Measurements from ENCODE around the gene OLIG1.

The OLIG1 gene

DNA sequence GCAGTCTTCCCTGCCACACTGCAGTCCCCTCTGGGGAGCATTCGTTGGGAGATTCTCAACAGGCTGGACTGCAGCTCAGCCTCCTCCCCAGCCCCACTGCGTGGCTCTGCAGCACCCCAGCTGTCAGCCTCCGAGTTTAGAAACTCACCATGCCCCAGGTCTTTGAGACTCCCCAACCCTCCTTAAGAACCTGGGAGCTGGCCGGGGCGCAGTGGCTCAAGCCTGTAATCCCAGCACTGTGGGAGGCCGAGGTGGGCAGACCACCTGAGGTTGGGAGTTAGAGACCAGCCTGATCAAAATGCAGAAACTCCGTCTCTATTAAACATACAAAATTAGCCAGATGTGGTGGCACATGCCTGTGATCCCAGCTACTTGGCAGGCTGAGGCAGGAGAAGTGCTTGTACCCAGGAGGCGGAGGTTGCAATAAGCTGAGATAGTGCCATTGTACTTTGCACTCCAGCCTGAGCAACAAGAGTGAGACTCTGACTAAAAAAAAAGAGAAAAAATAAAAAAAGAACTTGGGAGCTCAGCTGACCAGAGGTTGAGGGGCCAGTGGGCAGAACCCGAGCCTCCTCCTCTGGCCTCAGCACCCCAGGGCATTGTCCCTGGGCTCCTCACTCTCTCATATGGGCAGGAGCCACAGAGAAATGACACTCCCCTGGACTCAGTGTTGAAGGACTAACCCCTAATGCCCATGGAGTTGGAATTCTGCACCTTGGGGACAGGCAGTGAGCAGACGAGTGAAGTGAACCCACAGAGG lies 38.6 kb upstream of the OLIG1 start:
- DNase-seq (ENCODE audit: low spot score), result no peak

DNA sequence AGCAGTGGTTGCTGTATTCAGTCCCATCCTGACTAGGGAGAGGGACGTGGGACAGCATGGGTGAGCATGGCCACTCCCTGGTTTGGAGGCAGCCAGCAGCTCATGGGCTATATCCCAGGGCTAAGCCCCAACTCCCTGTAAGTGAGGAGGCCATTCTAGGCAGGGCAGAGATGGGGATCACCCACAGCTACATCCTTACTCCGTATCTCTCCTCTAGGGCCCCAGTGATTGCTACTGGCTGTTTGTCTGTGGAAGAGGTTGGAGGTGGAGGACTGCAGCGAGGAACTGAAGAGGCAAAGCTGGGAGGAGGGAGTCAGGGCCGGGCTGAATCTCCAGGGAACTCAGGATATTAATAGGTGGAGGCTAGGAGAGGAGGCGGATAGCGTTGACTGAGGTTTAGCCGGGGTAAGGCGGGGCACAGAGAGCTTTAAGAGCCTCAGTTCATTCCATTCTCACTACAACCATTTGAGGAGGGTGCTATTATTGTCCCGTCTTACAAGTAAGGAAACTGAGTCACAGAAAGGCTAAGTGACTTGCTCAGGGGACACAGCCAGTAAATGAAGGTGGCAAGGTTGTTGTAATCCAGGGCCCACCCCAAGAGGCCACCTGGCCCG lies 37.4 kb upstream of the OLIG1 start:
- DNase-seq (ENCODE audit: low spot score), result no peak

DNA sequence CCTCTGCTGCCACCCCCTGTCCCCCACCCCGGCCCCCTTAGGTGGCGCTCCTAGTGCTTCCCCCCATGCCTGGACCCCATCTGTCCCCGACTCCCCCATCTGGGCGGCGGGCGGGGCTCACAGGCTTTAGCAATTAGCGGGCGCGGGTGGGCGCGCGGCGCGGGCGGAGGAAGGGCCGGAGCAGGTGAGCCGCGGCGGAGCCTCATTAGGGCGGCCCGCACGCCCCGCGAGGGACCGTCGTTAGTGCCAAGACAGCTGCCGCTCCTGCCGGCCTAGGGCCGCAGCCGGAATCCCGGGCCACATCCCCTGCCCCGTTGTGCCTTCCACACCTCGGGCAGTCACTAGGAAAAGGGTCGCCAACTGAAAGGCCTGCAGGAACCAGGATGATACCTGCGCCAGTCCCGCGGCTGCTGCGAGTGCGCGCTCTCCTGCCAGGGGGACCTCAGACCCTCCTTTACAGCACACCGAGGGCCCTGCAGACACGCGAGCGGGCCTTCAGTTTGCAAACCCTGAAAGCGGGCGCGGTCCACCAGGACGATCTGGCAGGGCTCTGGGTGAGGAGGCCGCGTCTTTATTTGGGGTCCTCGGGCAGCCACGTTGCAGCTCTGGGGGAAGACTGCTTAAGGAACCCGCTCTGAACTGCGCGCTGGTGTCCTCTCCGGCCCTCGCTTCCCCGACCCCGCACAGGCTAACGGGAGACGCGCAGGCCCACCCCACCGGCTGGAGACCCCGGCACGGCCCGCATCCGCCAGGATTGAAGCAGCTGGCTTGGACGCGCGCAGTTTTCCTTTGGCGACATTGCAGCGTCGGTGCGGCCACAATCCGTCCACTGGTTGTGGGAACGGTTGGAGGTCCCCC lies 36.6 kb upstream of the OLIG1 start:
- DNase-seq (ENCODE audit: low spot score), result no peak

DNA sequence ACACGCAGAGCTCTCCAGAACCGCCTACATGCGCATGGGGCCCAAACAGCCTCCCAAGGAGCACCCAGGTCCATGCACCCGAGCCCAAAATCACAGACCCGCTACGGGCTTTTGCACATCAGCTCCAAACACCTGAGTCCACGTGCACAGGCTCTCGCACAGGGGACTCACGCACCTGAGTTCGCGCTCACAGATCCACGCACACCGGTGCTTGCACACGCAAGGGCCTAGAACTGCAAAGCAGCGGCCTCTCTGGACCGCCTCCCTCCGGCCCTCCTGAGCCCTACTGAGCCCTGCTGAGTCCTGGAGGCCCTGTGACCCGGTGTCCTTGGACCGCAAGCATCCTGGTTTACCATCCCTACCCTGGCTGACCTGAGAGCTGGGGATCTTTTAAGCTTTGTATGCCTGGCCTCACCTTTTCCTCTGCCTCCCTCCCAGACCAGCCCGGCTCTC lies 36.0 kb upstream of the OLIG1 start:
- DNase-seq (ENCODE audit: low spot score), result no peak

DNA sequence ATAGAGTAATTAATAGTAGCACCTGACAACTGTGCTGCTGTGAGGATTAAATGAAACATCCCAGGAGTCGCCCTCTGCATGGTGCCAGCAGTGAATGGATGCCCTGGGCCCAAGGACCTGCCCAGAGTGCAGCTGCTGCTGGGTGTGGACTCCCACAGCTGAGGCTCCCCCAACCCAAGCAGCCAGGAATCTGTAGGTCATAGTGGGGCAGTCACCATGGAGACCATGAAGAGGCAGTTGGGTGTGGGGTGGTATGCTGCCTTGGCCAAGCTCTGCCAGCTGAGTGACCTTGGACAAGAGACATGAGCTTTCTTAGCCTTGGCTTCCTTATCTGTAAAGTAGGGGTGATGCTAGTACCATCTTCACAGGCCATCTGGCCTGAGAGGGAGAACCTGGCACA lies 34.8 kb upstream of the OLIG1 start:
- no peak for DNase-seq (ENCODE audit: low spot score)

DNA sequence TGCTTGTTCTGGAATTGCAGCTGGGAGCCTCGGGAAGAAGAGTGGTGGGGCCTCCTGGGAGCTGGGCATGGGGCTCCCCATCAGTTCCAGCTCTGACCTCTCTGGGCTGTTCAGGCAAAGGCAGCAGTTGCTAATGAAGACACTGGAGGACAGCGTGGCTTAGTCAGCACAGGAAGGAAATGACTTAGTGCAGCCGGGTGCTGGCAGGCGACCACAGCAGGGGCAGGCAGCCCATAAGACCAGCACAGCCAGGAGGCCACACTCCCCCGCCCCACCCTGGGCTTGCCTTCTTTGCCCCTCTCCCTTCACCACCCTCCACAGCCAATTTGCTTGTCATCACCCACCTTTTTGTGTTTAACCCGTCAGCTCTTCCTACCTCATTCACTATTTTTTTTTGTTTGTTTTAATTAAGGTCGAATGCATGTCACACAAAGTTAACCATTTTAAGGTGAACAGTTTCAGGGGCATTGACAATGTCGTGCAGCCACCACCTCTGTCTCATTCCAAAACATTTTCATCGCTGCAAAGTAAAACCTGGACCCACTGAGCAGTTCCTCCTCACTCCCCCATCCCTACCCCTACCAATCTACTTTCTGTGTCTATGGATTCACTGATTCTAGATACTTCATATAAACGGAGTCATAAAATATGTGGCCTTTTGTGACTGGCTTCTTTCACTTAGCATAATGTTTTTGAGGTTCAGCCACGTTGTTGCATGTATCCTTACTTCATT lies 33.3 kb upstream of the OLIG1 start:
- no peak for DNase-seq (ENCODE audit: low spot score)

DNA sequence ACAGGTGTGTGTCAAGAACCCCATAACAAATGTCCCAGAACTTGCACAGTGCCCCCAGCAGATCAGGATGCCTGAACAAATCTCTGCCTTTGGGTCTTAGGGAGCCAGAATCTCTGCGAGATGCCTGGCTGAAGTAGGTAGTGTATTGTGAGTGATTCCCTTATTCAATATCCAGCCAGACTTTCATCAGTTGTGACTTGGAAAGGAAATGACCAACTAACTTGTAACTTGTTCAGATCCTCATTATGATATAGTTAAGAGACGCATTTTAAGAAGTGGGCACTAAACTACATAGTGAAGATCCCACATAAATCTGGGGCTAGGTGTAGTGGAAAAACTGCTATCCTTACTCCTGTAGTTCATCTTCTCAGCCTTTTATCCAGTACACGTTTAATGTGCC lies 32.4 kb upstream of the OLIG1 start:
- no peak for DNase-seq (ENCODE audit: low spot score)

DNA sequence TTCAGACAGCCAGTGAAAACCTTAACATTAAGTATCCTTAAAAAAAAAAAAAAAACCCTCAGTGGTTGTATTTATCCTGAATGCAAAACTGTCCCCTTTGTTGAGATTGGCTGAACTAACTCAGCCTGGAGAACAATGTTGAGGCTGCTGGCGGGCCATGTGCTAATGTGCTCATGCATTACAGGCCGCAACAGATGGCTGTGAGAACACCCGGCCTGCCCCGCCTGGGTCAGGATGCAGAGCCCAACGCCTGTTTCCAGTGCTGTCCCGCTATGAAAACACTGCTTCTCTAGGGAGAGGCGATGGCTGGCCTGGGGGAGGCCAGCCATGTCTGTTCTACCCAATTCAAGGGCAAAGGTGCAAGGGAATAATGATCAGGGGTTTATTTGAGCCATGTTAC lies 30.4 kb upstream of the OLIG1 start:
- DNase-seq (ENCODE audit: low spot score), result peak; percentile 23

DNA sequence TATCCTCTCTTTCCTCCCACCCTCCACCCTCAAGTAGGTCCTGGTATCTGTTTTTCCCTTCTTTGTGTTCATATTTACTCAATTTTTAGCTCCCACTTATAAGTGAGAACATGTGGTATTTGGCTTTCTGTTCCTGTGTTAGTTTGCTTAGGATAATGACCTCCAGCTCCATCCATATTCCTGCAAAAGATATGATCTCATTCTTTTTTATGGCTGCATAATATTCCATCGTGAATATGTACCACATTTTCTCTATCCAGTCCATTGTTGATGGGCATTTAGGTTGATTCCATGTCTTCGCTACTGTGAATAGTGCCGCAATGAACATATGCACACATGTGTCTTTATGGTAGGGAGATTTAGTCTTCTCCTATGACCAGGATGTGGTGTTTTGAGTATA lies 29.7 kb upstream of the OLIG1 start:
- DNase-seq (ENCODE audit: low spot score), result no peak

DNA sequence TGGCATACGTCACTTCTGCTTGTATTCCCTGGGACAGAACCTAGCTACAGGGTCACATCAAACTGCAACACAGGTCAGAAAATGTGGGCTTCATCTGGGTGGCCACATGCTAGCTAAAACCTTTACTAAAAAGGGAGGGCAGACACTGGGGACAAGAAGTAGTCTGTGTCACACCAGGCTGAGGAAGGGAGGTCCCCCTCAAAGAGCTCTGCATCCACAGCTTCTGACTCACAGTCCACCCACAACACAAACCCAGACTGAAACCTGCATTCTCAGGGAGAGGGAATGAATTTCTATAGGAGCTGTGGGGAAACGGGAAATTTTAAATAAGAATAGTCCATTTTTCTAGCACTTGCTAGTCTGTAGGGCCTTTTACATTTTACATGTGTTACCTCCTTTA lies 28.0 kb upstream of the OLIG1 start:
- DNase-seq (ENCODE audit: low spot score), result no peak

DNA sequence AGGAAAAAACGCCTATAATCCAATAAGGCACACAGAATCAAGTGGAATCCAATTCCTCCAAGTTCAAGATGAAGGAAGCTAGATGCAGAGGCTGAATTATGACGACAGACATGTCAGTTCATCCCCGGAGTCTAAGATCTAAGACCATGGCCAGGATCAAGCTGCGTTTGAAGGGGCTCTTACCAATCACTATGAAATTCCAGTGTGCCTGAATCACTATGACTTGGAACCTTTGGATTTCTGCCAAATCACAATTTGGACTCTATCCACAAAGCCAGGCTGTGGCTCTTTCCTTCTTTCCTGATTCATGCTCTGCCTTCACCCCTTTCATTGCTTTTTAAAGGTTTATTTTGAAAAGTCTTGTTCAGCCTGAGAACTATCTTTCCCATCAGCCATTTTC lies 27.1 kb upstream of the OLIG1 start:
- DNase-seq (ENCODE audit: low spot score), result no peak

DNA sequence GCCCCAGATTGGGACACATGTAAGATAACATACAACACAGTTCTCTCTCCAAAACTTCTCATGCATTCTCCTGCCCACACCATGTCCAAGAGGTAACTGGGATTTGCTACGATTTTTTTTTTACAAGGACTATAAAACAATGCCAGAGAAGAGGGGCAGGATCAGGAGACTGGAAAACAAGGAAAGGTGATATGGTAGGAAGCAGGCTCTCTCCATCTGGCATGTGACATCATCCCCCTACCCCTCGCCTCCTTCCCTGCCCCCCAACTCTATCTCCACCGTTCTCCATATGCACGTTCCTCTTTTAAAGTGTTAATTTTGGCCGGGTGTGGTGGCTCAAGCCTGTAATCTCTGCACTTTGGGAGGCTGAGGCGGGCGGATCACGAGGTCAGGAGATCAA lies 23.5 kb upstream of the OLIG1 start:
- no peak for DNase-seq (ENCODE audit: low spot score)

DNA sequence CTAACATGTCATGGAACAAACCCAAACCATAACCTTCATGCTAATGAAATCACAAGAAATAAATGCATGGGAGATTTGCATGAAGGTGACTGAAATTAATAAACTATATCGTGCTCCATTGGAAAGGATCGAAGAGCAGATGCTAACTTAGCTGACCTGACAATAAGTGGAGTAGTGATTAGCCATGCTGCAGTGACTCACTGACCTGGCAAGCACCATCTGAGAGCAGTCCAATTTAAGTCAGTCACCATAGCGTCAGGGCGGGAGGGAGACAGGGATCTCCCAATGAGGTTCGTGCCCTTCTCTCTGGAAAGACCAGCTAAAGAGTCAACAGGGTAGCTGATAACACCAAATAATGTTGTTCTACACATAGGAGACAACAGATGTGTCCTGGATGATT lies 22.7 kb upstream of the OLIG1 start:
- DNase-seq (ENCODE audit: low spot score), result no peak

DNA sequence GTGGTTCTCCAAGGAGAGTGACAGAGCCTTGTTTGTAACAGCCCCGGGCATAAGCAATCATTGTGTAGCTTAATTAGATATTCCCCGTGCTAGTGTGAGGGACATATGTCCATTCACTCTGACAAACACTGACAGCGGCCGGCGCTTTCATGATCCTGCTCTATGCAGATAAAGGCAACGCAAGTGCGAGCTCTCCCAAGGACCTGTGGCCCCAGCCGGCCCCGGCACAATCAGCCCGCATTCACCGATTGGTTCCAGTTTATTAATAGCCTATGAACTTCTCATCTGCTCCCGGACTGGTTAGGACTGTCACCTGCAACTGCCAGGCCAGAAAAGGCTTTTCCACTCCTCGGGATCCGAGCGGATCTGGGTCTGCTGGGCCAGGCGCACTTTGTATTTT lies 18.0 kb upstream of the OLIG1 start:
- no peak for DNase-seq (ENCODE audit: low spot score)

DNA sequence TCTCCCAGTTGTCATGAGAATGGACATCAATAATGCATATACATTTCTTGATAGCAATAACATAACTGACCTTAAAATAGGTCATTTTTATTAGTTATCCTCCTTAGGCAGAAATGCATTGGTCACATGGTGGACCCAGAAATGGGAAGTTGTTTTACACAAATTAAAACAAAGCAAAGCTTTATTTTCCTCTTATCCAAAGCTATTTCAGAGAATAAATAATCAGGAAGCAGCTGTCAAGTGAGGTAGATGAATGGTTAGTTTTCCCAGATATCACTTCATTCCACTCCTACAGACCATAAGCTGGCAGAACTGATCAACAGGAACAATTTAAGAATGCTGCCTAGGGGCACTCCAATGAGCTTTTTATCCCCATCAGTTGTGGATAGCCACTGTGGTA lies 16.0 kb upstream of the OLIG1 start:
- DNase-seq (ENCODE audit: low spot score), result no peak

DNA sequence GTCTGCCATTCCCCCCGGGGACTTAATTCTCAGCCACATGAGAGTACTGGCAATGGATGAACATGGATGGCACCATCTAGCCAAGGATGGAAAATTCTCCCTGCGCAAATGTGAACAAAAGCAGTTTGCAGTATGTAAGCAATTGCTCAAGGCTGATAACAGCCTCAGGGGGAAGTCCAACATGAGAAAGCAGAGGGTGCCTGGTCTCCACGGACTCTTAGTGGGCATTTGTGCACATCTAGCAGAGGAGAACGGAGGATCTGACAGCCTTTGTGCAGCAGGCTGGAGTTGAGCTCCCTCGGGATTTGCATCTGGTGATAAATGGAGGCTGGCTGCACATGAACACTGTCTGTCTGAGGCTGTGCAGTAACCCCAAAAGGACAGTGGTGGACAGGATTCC lies 13.9 kb upstream of the OLIG1 start:
- no peak for DNase-seq (ENCODE audit: low spot score)

DNA sequence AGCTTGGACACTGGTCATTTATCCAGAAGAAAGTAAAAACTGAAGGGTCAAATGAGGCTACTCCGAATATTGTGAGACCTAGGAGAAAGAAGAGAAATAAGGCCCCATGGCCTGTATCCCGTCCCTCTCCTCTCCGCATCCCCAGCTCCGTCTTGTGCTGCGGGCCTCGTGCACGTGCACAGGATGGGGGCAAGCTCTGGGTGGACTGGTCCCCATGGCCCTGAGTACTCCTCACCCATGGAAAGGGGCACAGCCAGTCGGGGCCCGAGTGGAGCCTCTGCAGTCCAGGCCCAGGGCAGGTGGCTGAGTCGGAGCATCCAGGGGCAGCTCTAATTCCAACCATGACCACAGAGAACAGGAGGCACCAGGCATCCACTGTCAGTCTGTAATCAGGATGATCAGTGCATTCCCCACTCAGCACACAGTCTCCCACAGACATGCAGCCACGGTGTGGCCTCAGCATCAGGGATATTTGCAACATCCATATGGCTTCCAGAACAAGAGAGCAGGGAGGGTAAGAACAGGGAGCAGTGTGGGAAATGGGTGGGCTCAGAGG lies 12.5 kb upstream of the OLIG1 start:
- no peak for DNase-seq (ENCODE audit: low spot score)

DNA sequence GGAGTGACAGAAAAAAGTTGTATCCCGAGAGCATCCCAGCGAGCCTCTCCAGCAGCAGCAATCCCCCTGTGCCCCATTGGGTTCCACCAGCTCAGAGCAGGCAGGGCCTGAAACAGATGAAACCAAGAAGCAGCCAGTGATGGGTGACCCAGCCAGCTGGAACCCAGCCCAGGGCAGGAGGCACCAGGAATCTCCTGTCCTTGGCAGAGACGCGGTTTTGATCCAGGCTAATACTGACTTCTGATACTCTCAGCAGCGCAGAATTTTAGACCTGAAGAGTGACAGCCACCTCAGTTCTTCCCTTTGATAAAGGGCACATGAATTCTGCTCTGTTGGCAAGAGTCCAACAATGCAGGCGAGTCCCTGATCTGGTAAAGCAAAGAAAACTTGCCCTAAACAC lies 11.4 kb upstream of the OLIG1 start:
- peak; percentile 90 for DNase-seq (ENCODE audit: low spot score)

DNA sequence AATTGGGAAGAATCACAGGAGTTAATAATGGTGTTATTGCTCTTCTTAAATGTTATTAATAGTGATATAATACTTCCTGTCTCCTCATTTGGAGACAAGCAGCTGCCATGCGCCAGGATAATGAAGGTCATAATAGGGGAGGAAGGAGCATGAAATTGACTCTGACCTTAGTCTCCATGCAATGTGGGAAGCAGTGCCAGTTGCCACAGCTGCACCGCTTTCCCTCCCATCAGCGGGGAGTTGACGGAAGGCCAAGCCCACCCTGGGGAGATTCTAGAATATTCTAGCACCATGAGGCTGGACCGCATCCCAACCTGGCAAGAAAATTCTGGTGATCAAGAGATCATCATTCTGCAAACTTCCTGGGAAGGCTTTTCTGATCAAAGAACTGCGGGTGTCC lies 11.0 kb upstream of the OLIG1 start:
- no peak for DNase-seq (ENCODE audit: low spot score)

DNA sequence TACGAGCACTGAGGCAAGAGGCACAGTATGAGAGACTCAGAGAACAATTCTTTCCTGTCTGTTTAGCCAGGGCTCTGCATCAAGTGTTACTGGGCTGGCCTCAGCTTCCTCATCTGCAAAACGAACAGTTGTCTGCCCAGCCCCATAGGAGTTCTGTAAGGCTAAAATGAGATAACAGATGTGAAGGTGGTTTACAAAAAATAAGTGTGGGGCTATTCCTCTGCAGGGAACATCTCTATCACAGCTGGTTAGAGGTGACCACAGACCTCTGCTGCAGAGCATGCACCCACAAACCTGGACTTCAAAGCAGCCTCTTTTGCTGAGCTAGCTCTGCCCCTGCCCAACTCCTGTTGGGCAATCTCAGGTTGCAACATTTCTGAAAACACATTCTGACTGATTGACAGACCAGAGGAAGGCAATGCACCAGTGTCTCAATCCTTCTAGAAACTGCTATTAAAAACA lies 10.5 kb upstream of the OLIG1 start:
- no peak for DNase-seq (ENCODE audit: low spot score)

DNA sequence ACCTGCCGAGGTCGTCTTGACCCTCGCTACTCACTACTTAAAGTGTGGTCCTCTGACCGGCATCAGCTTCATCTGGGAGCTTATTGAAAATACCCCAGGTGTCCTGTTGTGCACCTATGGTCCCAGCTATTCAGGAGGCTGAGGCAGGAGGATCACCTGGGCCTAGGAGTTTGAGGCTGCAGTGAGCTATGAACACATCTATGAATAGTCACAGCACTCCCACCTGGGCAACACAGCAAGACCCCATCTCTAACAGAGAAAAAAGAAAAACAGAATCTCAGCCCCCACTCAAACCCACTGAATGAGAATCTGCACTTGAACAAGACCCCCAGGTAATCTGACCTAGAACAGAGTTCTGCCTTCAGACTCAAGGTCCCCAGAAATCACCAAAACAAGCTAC lies 8.7 kb upstream of the OLIG1 start:
- DNase-seq (ENCODE audit: low spot score), result no peak

DNA sequence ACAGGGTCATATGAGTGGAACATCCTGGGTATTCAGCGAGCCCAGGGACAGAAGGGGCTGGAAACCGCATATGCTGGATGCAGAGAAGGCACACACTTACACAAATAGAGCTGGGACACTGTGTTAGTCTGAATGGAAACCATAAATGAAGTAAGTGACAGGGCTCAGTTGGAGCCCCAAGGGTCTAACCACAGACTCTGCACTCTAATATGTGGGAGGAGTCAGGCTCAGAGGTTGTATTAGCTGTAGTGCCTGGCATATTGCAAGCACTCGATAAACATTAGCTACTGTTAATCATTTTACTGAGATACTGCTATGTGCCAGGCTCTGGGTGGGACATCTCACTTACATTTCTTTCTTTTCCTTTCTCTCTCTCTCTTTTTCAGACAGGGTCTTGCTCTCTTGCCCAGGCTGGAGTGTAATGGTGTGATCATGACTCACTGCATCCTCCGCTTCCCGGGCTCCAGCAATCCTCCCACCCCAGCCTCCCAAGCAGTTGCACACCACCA lies 6.5 kb upstream of the OLIG1 start:
- DNase-seq (ENCODE audit: low spot score), result no peak

All from cerebellar cortex (tissue), 1 donor.